ENCODE data around the gene SERPINI1. TPM values are rescaled to one million over a fixed set of nuclear protein-coding genes. Genes with fewer than 3 reads are reported as not detected.

The SERPINI1 gene
- polyA plus RNA-seq, 3 donors, result 0.12 to 1.6 (median 0.27) TPM

DNA sequence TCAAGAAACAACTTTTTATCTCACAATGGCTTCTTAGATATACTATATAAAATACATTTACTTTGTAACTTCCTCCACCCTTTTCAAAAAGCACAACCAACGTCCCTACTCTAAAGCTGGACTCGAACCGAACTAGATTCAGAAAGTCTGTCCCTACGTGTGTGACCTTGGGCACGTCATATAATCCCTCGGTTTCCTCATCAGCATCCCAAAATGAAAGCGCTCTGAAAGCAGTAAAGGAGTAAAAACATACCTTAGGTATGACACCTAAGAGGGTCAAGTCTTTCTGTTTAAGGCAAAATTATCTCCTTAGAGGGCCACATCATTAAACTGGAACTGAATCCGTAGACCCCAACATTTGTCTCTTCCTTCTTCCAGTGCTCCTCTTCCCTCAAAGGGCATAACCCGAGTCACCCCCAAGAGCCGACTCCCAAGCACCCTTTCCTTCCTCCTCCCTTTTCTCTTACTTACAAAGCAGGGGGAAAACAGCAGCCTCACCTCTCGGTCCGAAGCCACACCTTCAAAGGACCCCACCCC is 1.5 kb upstream of the SERPINI1 start:
- Histone ChIP-seq H3K4me3 (replicated peaks in 1 of 3; ENCODE audit: low read depth in 2 of 3, low read length in 3 of 3) (peak overlapping the region; percentile 58 to 93 (median 86)), H2AFZ (ENCODE audit: insufficient read depth, low read depth, low read length, poor library complexity, severe bottlenecking) (peak overlapping the region; percentile 99)

DNA sequence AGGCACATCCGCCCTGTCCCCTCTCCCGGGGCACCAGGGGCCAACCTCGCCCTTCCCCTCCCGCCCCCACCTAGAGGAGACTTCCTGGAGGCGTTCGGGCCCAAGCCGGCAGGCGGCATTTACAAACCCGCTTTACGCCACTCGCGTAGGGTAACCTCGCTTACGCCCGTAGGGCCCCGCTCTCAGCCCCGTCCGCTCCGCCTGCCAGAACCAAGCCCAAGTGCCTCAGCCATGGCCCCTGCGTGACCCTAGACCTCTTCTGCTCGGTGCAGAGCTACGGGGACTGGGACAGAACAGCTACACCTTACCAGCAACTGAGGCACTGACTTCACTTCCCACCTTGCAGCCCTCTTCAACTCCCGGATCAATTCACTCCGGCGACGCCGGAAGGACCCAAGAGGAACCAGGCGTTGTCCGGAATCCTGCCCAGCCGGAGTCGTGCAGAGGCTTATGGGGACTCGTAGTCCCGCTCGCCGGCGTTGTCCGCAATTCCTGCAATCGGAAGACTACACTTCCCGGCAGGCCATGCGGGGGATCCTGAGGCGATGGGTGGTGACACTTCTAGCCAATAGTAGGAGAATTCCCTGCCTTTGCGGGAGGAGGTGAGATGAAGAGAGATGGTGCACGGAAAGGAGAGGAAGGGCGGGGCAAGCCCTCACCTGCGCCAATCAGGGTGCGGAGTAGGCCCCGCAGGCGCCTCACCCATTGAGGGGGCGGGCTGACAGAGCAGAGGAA is 856 bp upstream of the SERPINI1 start, which contains the start of gene PDCD10:
Gene PDCD10, minus strand, starts transcription at position 395 of the 735 bp plus-strand sequence. CDS start 14,735 bp downstream, outside the sequence.
- Mint-ChIP-seq H3K27ac (no peak within 1 kb of the TSS), H3K36me3 (peaks cover 5 to 8% of the 10 kb centered on the region in 2 donors)

More for the DNA sequence above, 1.5 kb upstream of the SERPINI1 start:
- WGBS (ENCODE audit: insufficient coverage), result 0% methylated on average over 5 of the region's 12 CpGs
- H3K4me1 Mint-ChIP-seq, result peaks cover 24% of the 10 kb centered on the region
- no peak overlapping the region for H3K4me3 Mint-ChIP-seq
- Histone ChIP-seq H3K9ac (ENCODE audit: insufficient read depth, low read length, poor library complexity, severe bottlenecking) (peak overlapping the region; percentile 80), H3K4me2 (replicated peaks; ENCODE audit: extremely low read depth, low read length, poor library complexity, severe bottlenecking) (peak overlapping the region; percentile 92), H3K4me1 (ENCODE audit: control insufficient read depth in 1 of 2, insufficient read depth in 2 of 2, low read length in 2 of 2) (peaks cover 16 to 26% of the 10 kb centered on the region in 2 donors), H4K20me1 (ENCODE audit: insufficient read depth, low read length) (peaks cover 45% of the 10 kb centered on the region), H3K36me3 (replicated peaks in 1 of 2; ENCODE audit: control insufficient read depth in 1 of 2, insufficient read depth in 2 of 2, low read length in 2 of 2) (no peaks in the 10 kb centered on the region), H3K27me3 (ENCODE audit: control insufficient read depth in 2 of 2, insufficient read depth in 2 of 2, low read length in 2 of 2) (no peaks in the 10 kb centered on the region), H3K79me2 (ENCODE audit: insufficient read depth, low read length) (peaks cover 57% of the 10 kb centered on the region), H3K27ac (ENCODE audit: low read depth in 1 of 2, low read length in 2 of 2) (peak overlapping the region; percentile 92 to 93), H3K9me3 (replicated peaks in 1 of 2; ENCODE audit: control insufficient read depth in 1 of 2, insufficient read depth in 1 of 2, low read length in 2 of 2) (no peaks in the 10 kb centered on the region)
- intact Hi-C loops (cut with micrococcal nuclease), result loop anchor here in 1 of 2 donors (10.0 kb wide), 1 partner anchor 131 kb away; no protein-coding TSS in a partner anchor
- no peaks in the 10 kb centered on the region for H3K9me3 Mint-ChIP-seq
- H3K27ac Mint-ChIP-seq, result no peak overlapping the region
- TF ChIP-seq, protein P1, sequence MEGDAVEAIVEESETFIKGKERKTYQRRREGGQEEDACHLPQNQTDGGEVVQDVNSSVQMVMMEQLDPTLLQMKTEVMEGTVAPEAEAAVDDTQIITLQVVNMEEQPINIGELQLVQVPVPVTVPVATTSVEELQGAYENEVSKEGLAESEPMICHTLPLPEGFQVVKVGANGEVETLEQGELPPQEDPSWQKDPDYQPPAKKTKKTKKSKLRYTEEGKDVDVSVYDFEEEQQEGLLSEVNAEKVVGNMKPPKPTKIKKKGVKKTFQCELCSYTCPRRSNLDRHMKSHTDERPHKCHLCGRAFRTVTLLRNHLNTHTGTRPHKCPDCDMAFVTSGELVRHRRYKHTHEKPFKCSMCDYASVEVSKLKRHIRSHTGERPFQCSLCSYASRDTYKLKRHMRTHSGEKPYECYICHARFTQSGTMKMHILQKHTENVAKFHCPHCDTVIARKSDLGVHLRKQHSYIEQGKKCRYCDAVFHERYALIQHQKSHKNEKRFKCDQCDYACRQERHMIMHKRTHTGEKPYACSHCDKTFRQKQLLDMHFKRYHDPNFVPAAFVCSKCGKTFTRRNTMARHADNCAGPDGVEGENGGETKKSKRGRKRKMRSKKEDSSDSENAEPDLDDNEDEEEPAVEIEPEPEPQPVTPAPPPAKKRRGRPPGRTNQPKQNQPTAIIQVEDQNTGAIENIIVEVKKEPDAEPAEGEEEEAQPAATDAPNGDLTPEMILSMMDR (IDR thresholded peaks at IDR 0.05), result no peak
- peaks cover 5 to 8% of the 10 kb centered on the region in 2 donors for H3K36me3 Mint-ChIP-seq
- DNase-seq, result peak in 2 of 3 donors; percentile 18 to 43
- no peaks in the 10 kb centered on the region for H3K27me3 Mint-ChIP-seq (ENCODE audit: low read depth in 3 of 3)

More for the DNA sequence above, 856 bp upstream of the SERPINI1 start, which contains the start of gene PDCD10:
- DNase-seq, result peak; percentile 94 to 97 (median 94)
- 0% methylated on average over 49 of the region's 49 CpGs for WGBS (ENCODE audit: insufficient coverage)
- Mint-ChIP-seq H3K27me3 (ENCODE audit: low read depth in 3 of 3) (no peaks in the 10 kb centered on the region), H3K9me3 (no peaks in the 10 kb centered on the region), H3K4me3 (no peak within 1 kb of the TSS), H3K4me1 (peaks cover 20% of the 10 kb centered on the region)
- peak within 1 kb of the TSS; percentile 58 to 93 (median 86) for H3K4me3 ChIP-seq (replicated peaks in 1 of 3; ENCODE audit: low read depth in 2 of 3, low read length in 3 of 3)
- H3K9ac ChIP-seq (ENCODE audit: insufficient read depth, low read length, poor library complexity, severe bottlenecking), result peak within 1 kb of the TSS; percentile 80
- TF ChIP-seq, protein P1 (IDR thresholded peaks at IDR 0.05), result no peak
- H3K4me1 ChIP-seq (ENCODE audit: control insufficient read depth in 1 of 2, insufficient read depth in 2 of 2, low read length in 2 of 2), result peaks cover 16 to 26% of the 10 kb centered on the region in 2 donors
- peak within 1 kb of the TSS; percentile 92 to 93 for H3K27ac ChIP-seq (ENCODE audit: low read depth in 1 of 2, low read length in 2 of 2)
- peak within 1 kb of the TSS; percentile 92 for H3K4me2 ChIP-seq (replicated peaks; ENCODE audit: extremely low read depth, low read length, poor library complexity, severe bottlenecking)
- no peaks in the 10 kb centered on the region for H3K36me3 ChIP-seq (replicated peaks in 1 of 2; ENCODE audit: control insufficient read depth in 1 of 2, insufficient read depth in 2 of 2, low read length in 2 of 2)
- intact Hi-C loops (cut with micrococcal nuclease), result loop anchor here in 1 of 2 donors (10.0 kb wide), 1 partner anchor 130 kb away; no protein-coding TSS in a partner anchor
- H3K79me2 ChIP-seq (ENCODE audit: insufficient read depth, low read length), result peaks cover 50% of the 10 kb centered on the region
- no peaks in the 10 kb centered on the region for H3K27me3 ChIP-seq (ENCODE audit: control insufficient read depth in 2 of 2, insufficient read depth in 2 of 2, low read length in 2 of 2)
- no peaks in the 10 kb centered on the region for H3K9me3 ChIP-seq (replicated peaks in 1 of 2; ENCODE audit: control insufficient read depth in 1 of 2, insufficient read depth in 1 of 2, low read length in 2 of 2)
- H2AFZ ChIP-seq (ENCODE audit: insufficient read depth, low read depth, low read length, poor library complexity, severe bottlenecking), result peak within 1 kb of the TSS; percentile 99
- H4K20me1 ChIP-seq (ENCODE audit: insufficient read depth, low read length), result peaks cover 39% of the 10 kb centered on the region

Measured in CD14-positive monocyte (primary cell).